ENCODE measurements around the gene USP46. TPM values are rescaled to one million over a fixed set of nuclear protein-coding genes. Genes with fewer than 3 reads are reported as not detected.
A peak's percentile ranks its signal among the peaks of the same experiment; 100 is the strongest.

Gene USP46
- total and polyA plus RNA-seq, 2 of the 8 experiments (the other 6 are each of a cell fraction or from before 2014, with no cell fraction given): 10.6 to 62.4 TPM

GRCh38 chr4:52659722-52660261, 691 bp upstream of the USP46 start:
- peaks cover 0 to 8% of the 10 kb centered on the region in 2 experiments; a peak in 2 of 4 replicates for H3K9me3 ChIP-seq (ENCODE audit: insufficient read depth in 2 of 2, low read depth in 1 of 2, low read length in 1 of 2)
- peaks cover 11% of the 10 kb centered on the region; the same call in 1 of the 2 replicates for H3K23me2 ChIP-seq (ENCODE audit: low read depth, low read length)
- no peak overlapping the region for H2BK20ac ChIP-seq (ENCODE audit: low read length)
- H3K79me1 ChIP-seq (ENCODE audit: low read depth, low read length): peaks cover 3% of the 10 kb centered on the region; the same call in 1 of the 2 replicates
- H3K18ac ChIP-seq (ENCODE audit: extremely low read depth, low read length): no peak overlapping the region
- 0 out of 2 replicates have a peak, but pooled peaks have one; percentile 5 for TF ChIP-seq TBP (IDR thresholded peaks at IDR 0.05; ENCODE audit: low read depth, low read length)
- TF ChIP-seq TAF1 (IDR thresholded peaks at IDR 0.05; ENCODE audit: low read depth, low read length): peak; percentile 13; the same call in 1 of the 2 replicates
- TF ChIP-seq, protein P1, sequence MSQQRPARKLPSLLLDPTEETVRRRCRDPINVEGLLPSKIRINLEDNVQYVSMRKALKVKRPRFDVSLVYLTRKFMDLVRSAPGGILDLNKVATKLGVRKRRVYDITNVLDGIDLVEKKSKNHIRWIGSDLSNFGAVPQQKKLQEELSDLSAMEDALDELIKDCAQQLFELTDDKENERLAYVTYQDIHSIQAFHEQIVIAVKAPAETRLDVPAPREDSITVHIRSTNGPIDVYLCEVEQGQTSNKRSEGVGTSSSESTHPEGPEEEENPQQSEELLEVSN (IDR thresholded peaks at IDR 0.05): no peak; the same call in 1 of the 2 replicates
- peak; percentile 58 for TF ChIP-seq KDM4A (IDR thresholded peaks at IDR 0.05; ENCODE audit: low read depth, low read length, severe bottlenecking)
- 0 out of 2 replicates have a peak, but pooled peaks have one; percentile 17 for TF ChIP-seq PHF8 (conservative IDR thresholded peaks at IDR 0.05; ENCODE audit: low read depth, low read length)
- no peak for TF ChIP-seq POU5F1 (IDR thresholded peaks at IDR 0.05; ENCODE audit: low read depth, low read length)
- TF ChIP-seq CHD2 (IDR thresholded peaks at IDR 0.05; ENCODE audit: low read length): no peak
- no peak for TF ChIP-seq RBBP5 (IDR thresholded peaks at IDR 0.05; ENCODE audit: borderline replicate concordance, low read depth, low read length)
- TF ChIP-seq SIN3A (conservative IDR thresholded peaks at IDR 0.05 in 1 of 2, IDR thresholded peaks at IDR 0.05 in 1 of 2; ENCODE audit: low read depth in 1 of 2, low read length in 2 of 2): peak in 1 of 2 experiments; percentile 68; a peak in 2 of 4 replicates
- TF ChIP-seq KDM1A (IDR thresholded peaks at IDR 0.05; ENCODE audit: borderline replicate concordance, low read length): 0 out of 2 replicates have a peak, but pooled peaks have one; percentile 24
- peak overlapping the region; percentile 74; the same call in 1 of the 2 replicates for H4K8ac ChIP-seq (ENCODE audit: extremely low read depth, insufficient read depth, low read length)
- H4K20me1 ChIP-seq (replicated peaks in 1 of 2; ENCODE audit: control insufficient read depth in 1 of 2, insufficient read depth in 2 of 2, low read length in 2 of 2): peaks cover 0 to 4% of the 10 kb centered on the region in 2 experiments
- H3K4ac ChIP-seq (replicated peaks; ENCODE audit: insufficient read length, low read depth, low read length): no peak overlapping the region
- H2BK15ac ChIP-seq (ENCODE audit: low read length): no peak overlapping the region
- 0 out of 2 replicates have a peak overlapping the region, but pooled peaks have one; percentile 64 for H2AFZ ChIP-seq (ENCODE audit: low read length)
- peaks cover 0 to 5% (median 2%) of the 10 kb centered on the region in 4 experiments; a peak in 4 of 7 replicates for H3K27me3 ChIP-seq (replicated peaks in 1 of 4; ENCODE audit: control insufficient read depth in 3 of 4, extremely low read depth in 1 of 4, insufficient read depth in 3 of 4, low read length in 3 of 4)
- H3K4me3 ChIP-seq (ENCODE audit: extremely low read depth in 1 of 4, insufficient read depth in 2 of 4, low read depth in 3 of 4, low read length in 4 of 4): peak overlapping the region; percentile 61 to 98 (median 79)
- H2BK12ac ChIP-seq (ENCODE audit: low read depth, low read length): no peak overlapping the region
- peak overlapping the region; percentile 62; the same call in 1 of the 2 replicates for H3K27ac ChIP-seq (ENCODE audit: low read depth, low read length)
- POLR2A ChIA-PET (ENCODE audit: partially characterized antibody): interaction anchor here (1.0 to 3.6 kb wide), 6 partner anchors 10 to 203 kb away, joined by 3 to 55 read pairs (median 12); no protein-coding TSS in a partner anchor
- FAIRE-seq: no peak
- peak overlapping the region; percentile 65 to 77 (median 72) for H3K9ac ChIP-seq (replicated peaks in 1 of 4; ENCODE audit: extremely low read depth in 1 of 4, low read depth in 3 of 4, low read length in 3 of 4)
- peaks cover 0 to 15% (median 9%) of the 10 kb centered on the region in 4 experiments; a peak in 6 of 7 replicates for H3K4me1 ChIP-seq (replicated peaks in 1 of 4; ENCODE audit: control insufficient read depth in 3 of 4, insufficient read depth in 4 of 4, low read length in 3 of 4)
- H3K14ac ChIP-seq (ENCODE audit: insufficient read length): no peak overlapping the region
- H3K23ac ChIP-seq (ENCODE audit: insufficient read length): no peak overlapping the region
- no peak overlapping the region for H2AK5ac ChIP-seq (ENCODE audit: low read depth, low read length)
- no peak overlapping the region for H2BK120ac ChIP-seq (replicated peaks; ENCODE audit: low read depth, low read length)
- H2BK5ac ChIP-seq (ENCODE audit: low read depth, low read length): no peak overlapping the region
- CTCF ChIA-PET (ENCODE audit: partially characterized antibody): interaction anchor here (0.6 to 2.4 kb wide), 3 partner anchors 107 to 369 kb away, joined by 3 to 6 read pairs (median 3); no protein-coding TSS in a partner anchor
- 6% methylated on average over 24 of the region's 45 CpGs; no CpG with 5 or more reads in 1 of the 2 experiments for WGBS, 2 experiments (ENCODE audit: extremely low coverage in 1 of 2, insufficient coverage in 1 of 2, insufficient read length in 1 of 2, insufficient replicate concordance in 2 of 2, low coverage in 1 of 2, low lambda C conversion rate in 2 of 2, missing lambda C conversion rate in 1 of 2)
- H3K56ac ChIP-seq (replicated peaks; ENCODE audit: insufficient read length, low read depth, low read length): no peak overlapping the region
- H4K91ac ChIP-seq (replicated peaks; ENCODE audit: insufficient read length, low read length): peak overlapping the region; percentile 25
- DNase-seq (ENCODE audit: low read depth in 1 of 2, low spot score in 2 of 2): peak in 1 of 2 experiments; percentile 57
- H3K36me3 ChIP-seq (ENCODE audit: control insufficient read depth in 2 of 4, insufficient read depth in 4 of 4, low read length in 3 of 4): peaks cover 0 to 9% (median 0%) of the 10 kb centered on the region in 4 experiments; a peak in 1 of 8 replicates
- H3K79me2 ChIP-seq (ENCODE audit: control insufficient read depth in 1 of 2, insufficient read depth in 2 of 2, low read length in 2 of 2): peaks cover 17 to 35% of the 10 kb centered on the region in 2 experiments
- peak overlapping the region; percentile 26 for H4K5ac ChIP-seq (ENCODE audit: insufficient read length, low read depth, low read length)
- H3K4me2 ChIP-seq (ENCODE audit: insufficient read depth in 1 of 2, low read depth in 2 of 2, low read length in 2 of 2): peak overlapping the region; percentile 89
